Endothelial cell of umbilical vein (primary cell): ENCODE measurements around the gene PLPP3. TPM values are rescaled to one million over a fixed set of nuclear protein-coding genes. Genes with fewer than 3 reads are reported as not detected.

ENCODE experiments used
- BruUV-seq: library from RNA; stranded (reverse); fragments of 400-500 nt; replicated peaks from 2 replicates; lab custom pipeline; 2021; lab: Mats Ljungman, UMichigan
- CTCF ChIA-PET: fragments of 300-600, 350-600 bp; sonication (Branson Sonifier 250); formaldehyde crosslinking; loops from one replicate; lab custom pipeline; 2021; ENCODE audit warnings: antibody characterized with exemption, inconsistent platforms; lab: Charles Lee
- POLR2A ChIA-PET: fragments of 300-600, 350-600 bp; sonication (Branson Sonifier 250); formaldehyde crosslinking; loops from one replicate; lab custom pipeline; 2021; ENCODE audit warnings: antibody characterized with exemption, inconsistent platforms; lab: Charles Lee
- DNase-seq: peaks from one replicate; pipeline ENCODE4 v3.0.0-alpha.2; 2011; ENCODE audit warnings: low read depth, low spot score
- FAIRE-seq: peaks from 2 replicates; lab custom pipeline; 2011; peaks lifted over from hg19 to GRCh38; lab: Jason Lieb, UNC
- H2AFZ ChIP-seq: 2 replicates; pipeline ENCODE4 v1.6.0; 2012; ENCODE audit warnings: low read depth, low read length, control low read depth, inconsistent platforms
- H3K27ac ChIP-seq: 2 replicates; pipeline ENCODE4 v1.5.1; 2011; ENCODE audit warnings: low read depth, mild to moderate bottlenecking, control low read depth, low read length, moderate library complexity; ENCODE audit not compliant: insufficient read depth
- H3K27me3 ChIP-seq, 2 experiments: 2 replicates each; pipeline versions ENCODE4 v1.6.0 to v1.6.1; 2011; ENCODE audit warnings: low read length in 2 of 2, mixed read lengths in 1 of 2; ENCODE audit not compliant: control insufficient read depth in 2 of 2, insufficient read depth in 2 of 2
- H3K36me3 ChIP-seq, 2 experiments: 2 replicates in 1 of 2; 3 replicates in 1 of 2; pipeline ENCODE4 v1.5.1; 2011; ENCODE audit warnings: low read length in 2 of 2, mild to moderate bottlenecking in 1 of 2, moderate library complexity in 1 of 2; ENCODE audit not compliant: control insufficient read depth in 2 of 2, insufficient read depth in 2 of 2; ENCODE audit errors: extremely low read depth in 1 of 2
- H3K4me1 ChIP-seq: 3 replicates; pipeline ENCODE4 v1.5.1; 2011; ENCODE audit warnings: mild to moderate bottlenecking, low read length; ENCODE audit not compliant: control insufficient read depth, insufficient read depth; ENCODE audit errors: extremely low read depth
- H3K4me2 ChIP-seq: 2 replicates; pipeline ENCODE4 v1.6.1; 2011; ENCODE audit warnings: low read length, control low read depth, mixed read lengths; ENCODE audit not compliant: insufficient read depth
- H3K4me3 ChIP-seq, 3 experiments: fragments of 200-600 bp in 1 of 3; sonication (generic), shearing (Covaris generic) in 1 of 3; replicated peaks in 1 of 3; 2 replicates each; pipeline ENCODE4 v1.5.1; 2011 to 2016; ENCODE audit warnings: control low read depth in 3 of 3, low read length in 3 of 3, mild to moderate bottlenecking in 2 of 3, inconsistent platforms in 1 of 3, low read depth in 1 of 3, moderate library complexity in 1 of 3; ENCODE audit not compliant: insufficient read depth in 1 of 3
- H3K79me2 ChIP-seq: 2 replicates; pipeline ENCODE4 v1.6.0; 2012; ENCODE audit warnings: low read length, inconsistent platforms; ENCODE audit not compliant: control insufficient read depth, insufficient read depth
- H3K9ac ChIP-seq: replicated peaks from 2 replicates; pipeline ENCODE3; 2011; ENCODE audit warnings: low read length, control low read depth; ENCODE audit not compliant: insufficient read depth; ENCODE audit errors: extremely low read depth
- H3K9me1 ChIP-seq: replicated peaks from 3 replicates; pipeline ENCODE4 v1.6.0; 2011; ENCODE audit warnings: mild to moderate bottlenecking, low read length; ENCODE audit not compliant: control insufficient read depth, insufficient read depth; ENCODE audit errors: extremely low read depth
- H3K9me3 ChIP-seq: replicated peaks from 2 replicates; pipeline ENCODE4 v1.5.1; 2012; ENCODE audit warnings: low read length, inconsistent platforms; ENCODE audit not compliant: control insufficient read depth, insufficient read depth
- H4K20me1 ChIP-seq: replicated peaks from 2 replicates; pipeline ENCODE3; 2011; ENCODE audit warnings: mild to moderate bottlenecking, low read length; ENCODE audit not compliant: control insufficient read depth, insufficient read depth; ENCODE audit errors: extremely low read depth
- EZH2 ChIP-seq: IDR thresholded peaks from 2 replicates; pipeline ENCODE4 v1.6.1; 2012; ENCODE audit warnings: borderline replicate concordance, low read depth, mild to moderate bottlenecking, moderate library complexity, low read length, inconsistent platforms; ENCODE audit not compliant: severe bottlenecking
- FOS ChIP-seq: IDR thresholded peaks from 2 replicates; pipeline ENCODE4 v1.6.1; 2011; ENCODE audit warnings: mild to moderate bottlenecking, low read length, moderate library complexity, borderline replicate concordance; ENCODE audit not compliant: insufficient read depth
- GATA2 ChIP-seq: IDR thresholded peaks from 2 replicates; pipeline ENCODE4 v1.7.0; 2011; ENCODE audit warnings: low read depth, mild to moderate bottlenecking, moderate library complexity, mixed read lengths, low read length; ENCODE audit not compliant: insufficient read length, insufficient read depth
- JUN ChIP-seq: IDR thresholded peaks from 2 replicates; pipeline ENCODE4 v1.6.1; 2011; ENCODE audit warnings: borderline replicate concordance, low read depth; ENCODE audit not compliant: insufficient read length, insufficient read depth
- MYC ChIP-seq: IDR thresholded peaks from one replicate; pipeline ENCODE4 v1.6.1; 2011; ENCODE audit warnings: mild to moderate bottlenecking, low read depth, low read length
- POLR2A ChIP-seq: IDR thresholded peaks from 2 replicates; pipeline ENCODE4 v1.6.1; 2012; ENCODE audit warnings: low read depth, mild to moderate bottlenecking, control low read depth, low read length
- POLR2AphosphoS5 ChIP-seq: IDR thresholded peaks from 2 replicates; pipeline ENCODE4 v1.6.1; 2012; ENCODE audit warnings: low read depth, mild to moderate bottlenecking, control low read depth, low read length, moderate library complexity; ENCODE audit not compliant: insufficient read depth
- dilution Hi-C: fragments of 300-500 bp; cut with MboI; formaldehyde crosslinking; loops from one replicate; pipeline ENCODE4 v1.15.0; 2019; ENCODE audit warnings: low sequenced_read_pairs; ENCODE audit not compliant: extremely low pct_ligation_motif_present
- intact Hi-C: fragments of 100-400 bp; cut with micrococcal nuclease; formaldehyde crosslinking; loops from one replicate; pipeline ENCODE4 v1.10.0; 2022
- polyA plus RNA-seq, 4 experiments: library from polyadenylated mRNA; depleted of rRNA in 3 of 4; stranded (reverse) in 3 of 4; unstranded in 1 of 4; fragments of >200 nt; gene quantifications; 2 replicates each; pipeline versions ENCODE4 v1.2.1 to v1.2.3, GENCODE V29; 2011 to 2012; ENCODE audit warnings: missing spikeins in 1 of 4
- total RNA-seq: library from RNA; stranded (reverse); gene quantifications from 2 replicates; pipeline ENCODE4 v1.2.3, GENCODE V29; 2021
- TF ChIP-seq, protein P1 (sequence below), 2 donors: IDR thresholded peaks; 1 replicate in 1 of 2; 2 replicates in 1 of 2; pipeline ENCODE4 v1.5.1; 2011; ENCODE audit warnings: low read length in 2 of 2, mild to moderate bottlenecking in 2 of 2, moderate library complexity in 2 of 2, control low read depth in 1 of 2, inconsistent platforms in 1 of 2, low read depth in 1 of 2; ENCODE audit not compliant: insufficient read depth in 1 of 2; ENCODE audit errors: extremely low read depth in 1 of 2
- TF ChIP-seq, protein P2 (sequence below): IDR thresholded peaks from 2 replicates; pipeline ENCODE4 v1.6.1; 2011; ENCODE audit not compliant: insufficient read depth, insufficient read length

Gene PLPP3
- total and polyA plus RNA-seq, 2 donors (not counting 3 experiments of a cell fraction or from before 2014, with no cell fraction given), result 11.3 to 14.1 TPM

DNA sequence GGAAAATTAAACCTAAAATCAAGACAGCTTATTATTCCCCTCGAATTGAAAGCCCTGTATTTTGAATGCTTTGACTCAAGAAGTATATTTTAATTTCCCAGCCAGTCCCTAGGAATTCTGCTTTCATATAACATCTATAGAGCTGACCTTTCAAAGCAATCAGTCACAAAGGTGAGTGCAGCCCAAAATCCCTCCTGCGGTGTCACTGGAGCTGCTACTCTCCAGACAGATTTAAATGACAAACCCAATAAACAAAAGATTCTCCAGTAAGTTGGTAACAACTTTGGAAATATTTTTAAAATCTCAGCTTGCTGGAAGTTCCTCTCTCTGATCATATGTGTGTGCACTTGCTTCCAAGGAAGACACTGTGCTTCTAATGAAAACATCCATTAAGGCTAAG, 14.7 kb downstream of the PLPP3 start:
- no TSS peak for BruUV-seq
- no peak overlapping the region for H3K4me2 ChIP-seq
- POLR2A ChIA-PET, result no interaction called here
- H2AFZ ChIP-seq, result no peak overlapping the region
- H3K9ac ChIP-seq, result no peak overlapping the region
- no peaks in the 10 kb centered on the region for H3K9me3 ChIP-seq
- peaks cover 7% of the 10 kb centered on the region for H3K79me2 ChIP-seq
- no peak for DNase-seq
- no peaks in the 10 kb centered on the region for H3K36me3 ChIP-seq
- intact Hi-C loops (no loop called here), dilution Hi-C loops (no loop called here)
- CTCF ChIA-PET, result interaction anchor here (1.2 to 3.7 kb wide), 3 partner anchors 9 to 1189 kb away, joined by 3 to 18 read pairs (median 3); no protein-coding TSS in a partner anchor
- no peak for FAIRE-seq
- H3K27me3 ChIP-seq, result no peaks in the 10 kb centered on the region
- no peaks in the 10 kb centered on the region for H4K20me1 ChIP-seq
- peaks cover 3% of the 10 kb centered on the region for H3K4me1 ChIP-seq
- TF ChIP-seq, protein P1, sequence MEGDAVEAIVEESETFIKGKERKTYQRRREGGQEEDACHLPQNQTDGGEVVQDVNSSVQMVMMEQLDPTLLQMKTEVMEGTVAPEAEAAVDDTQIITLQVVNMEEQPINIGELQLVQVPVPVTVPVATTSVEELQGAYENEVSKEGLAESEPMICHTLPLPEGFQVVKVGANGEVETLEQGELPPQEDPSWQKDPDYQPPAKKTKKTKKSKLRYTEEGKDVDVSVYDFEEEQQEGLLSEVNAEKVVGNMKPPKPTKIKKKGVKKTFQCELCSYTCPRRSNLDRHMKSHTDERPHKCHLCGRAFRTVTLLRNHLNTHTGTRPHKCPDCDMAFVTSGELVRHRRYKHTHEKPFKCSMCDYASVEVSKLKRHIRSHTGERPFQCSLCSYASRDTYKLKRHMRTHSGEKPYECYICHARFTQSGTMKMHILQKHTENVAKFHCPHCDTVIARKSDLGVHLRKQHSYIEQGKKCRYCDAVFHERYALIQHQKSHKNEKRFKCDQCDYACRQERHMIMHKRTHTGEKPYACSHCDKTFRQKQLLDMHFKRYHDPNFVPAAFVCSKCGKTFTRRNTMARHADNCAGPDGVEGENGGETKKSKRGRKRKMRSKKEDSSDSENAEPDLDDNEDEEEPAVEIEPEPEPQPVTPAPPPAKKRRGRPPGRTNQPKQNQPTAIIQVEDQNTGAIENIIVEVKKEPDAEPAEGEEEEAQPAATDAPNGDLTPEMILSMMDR (IDR thresholded peaks at IDR 0.05; ENCODE audit: extremely low read depth in 1 of 2, insufficient read depth in 1 of 2, low read depth in 1 of 2, low read length in 2 of 2), result no peak
- TF ChIP-seq GATA2, result no peak
- TF ChIP-seq FOS, result no peak
- TF ChIP-seq JUN, result no peak
- no peak for TF ChIP-seq EZH2
- TF ChIP-seq, protein P2, sequence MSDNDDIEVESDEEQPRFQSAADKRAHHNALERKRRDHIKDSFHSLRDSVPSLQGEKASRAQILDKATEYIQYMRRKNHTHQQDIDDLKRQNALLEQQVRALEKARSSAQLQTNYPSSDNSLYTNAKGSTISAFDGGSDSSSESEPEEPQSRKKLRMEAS, result no peak
- TF ChIP-seq POLR2A, result no peak
- TF ChIP-seq MYC, result no peak
- no peak for TF ChIP-seq POLR2AphosphoS5
- H3K4me3 ChIP-seq, result no peak overlapping the region
- H3K9me1 ChIP-seq, result no peaks in the 10 kb centered on the region
- no peak overlapping the region for H3K27ac ChIP-seq
